ENCODE data around the gene PCDH9. TPM values are rescaled to one million over a fixed set of nuclear protein-coding genes. Genes with fewer than 3 reads are reported as not detected.

The PCDH9 gene
- total and polyA plus RNA-seq, 11 donors: 3.0 to 39.6 (median 21.6) TPM

GRCh38 chr13:67186995-67187569 lies 43.1 kb downstream of the PCDH9 start:
- intact Hi-C loops (cut with DNase I): no loop called here
- H3K4me1 ChIP-seq: peaks cover 0 to 6% (median 0%) of the 10 kb centered on the region in 12 donors
- H3K27me3 ChIP-seq: no peaks in the 10 kb centered on the region
- no peaks in the 10 kb centered on the region for H3K9me3 ChIP-seq
- H3K36me3 ChIP-seq: no peaks in the 10 kb centered on the region
- WGBS, 4 donors: 65 to 81% (median 76%) methylated on average over 6 of the region's 6 CpGs
- no peak overlapping the region for H3K27ac ChIP-seq
- H3K4me3 ChIP-seq: no peak overlapping the region
- no peak for ATAC-seq
- no peak for DNase-seq
- no peak for TF ChIP-seq POLR2A (IDR thresholded peaks at IDR 0.05)

GRCh38 chr13:67184247-67184646 lies 45.9 kb downstream of the PCDH9 start:
- no peaks in the 10 kb centered on the region for H3K9me3 ChIP-seq
- WGBS, 4 donors: 94 to 97% (median 95%) methylated on average over 7 of the region's 7 CpGs
- H3K36me3 ChIP-seq: no peaks in the 10 kb centered on the region
- H3K27me3 ChIP-seq: no peaks in the 10 kb centered on the region
- H3K4me3 ChIP-seq: no peak overlapping the region
- peaks cover 0 to 6% (median 0%) of the 10 kb centered on the region in 12 donors for H3K4me1 ChIP-seq
- DNase-seq (no peak), ATAC-seq (no peak)
- TF ChIP-seq, protein P1, sequence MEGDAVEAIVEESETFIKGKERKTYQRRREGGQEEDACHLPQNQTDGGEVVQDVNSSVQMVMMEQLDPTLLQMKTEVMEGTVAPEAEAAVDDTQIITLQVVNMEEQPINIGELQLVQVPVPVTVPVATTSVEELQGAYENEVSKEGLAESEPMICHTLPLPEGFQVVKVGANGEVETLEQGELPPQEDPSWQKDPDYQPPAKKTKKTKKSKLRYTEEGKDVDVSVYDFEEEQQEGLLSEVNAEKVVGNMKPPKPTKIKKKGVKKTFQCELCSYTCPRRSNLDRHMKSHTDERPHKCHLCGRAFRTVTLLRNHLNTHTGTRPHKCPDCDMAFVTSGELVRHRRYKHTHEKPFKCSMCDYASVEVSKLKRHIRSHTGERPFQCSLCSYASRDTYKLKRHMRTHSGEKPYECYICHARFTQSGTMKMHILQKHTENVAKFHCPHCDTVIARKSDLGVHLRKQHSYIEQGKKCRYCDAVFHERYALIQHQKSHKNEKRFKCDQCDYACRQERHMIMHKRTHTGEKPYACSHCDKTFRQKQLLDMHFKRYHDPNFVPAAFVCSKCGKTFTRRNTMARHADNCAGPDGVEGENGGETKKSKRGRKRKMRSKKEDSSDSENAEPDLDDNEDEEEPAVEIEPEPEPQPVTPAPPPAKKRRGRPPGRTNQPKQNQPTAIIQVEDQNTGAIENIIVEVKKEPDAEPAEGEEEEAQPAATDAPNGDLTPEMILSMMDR (IDR thresholded peaks at IDR 0.05): no peak
- TF ChIP-seq POLR2A (IDR thresholded peaks at IDR 0.05): no peak
- intact Hi-C loops (cut with DNase I): no loop called here
- no peak overlapping the region for H3K27ac ChIP-seq

GRCh38 chr13:67183151-67183550 lies 47.0 kb downstream of the PCDH9 start:
- intact Hi-C loops (cut with DNase I): no loop called here
- H3K9me3 ChIP-seq: no peaks in the 10 kb centered on the region
- DNase-seq (no peak), ATAC-seq (no peak)
- no peaks in the 10 kb centered on the region for H3K27me3 ChIP-seq
- no peaks in the 10 kb centered on the region for H3K36me3 ChIP-seq
- peaks cover 0 to 6% (median 0%) of the 10 kb centered on the region in 12 donors for H3K4me1 ChIP-seq
- TF ChIP-seq, protein P1 (IDR thresholded peaks at IDR 0.05): no peak
- no peak for TF ChIP-seq POLR2A (IDR thresholded peaks at IDR 0.05)
- WGBS, 4 donors: 50 to 68% (median 62%) methylated on average over 1 of the region's 1 CpG
- H3K4me3 ChIP-seq: no peak overlapping the region
- H3K27ac ChIP-seq: no peak overlapping the region

GRCh38 chr13:67175836-67176459 lies 54.2 kb downstream of the PCDH9 start:
- 94 to 98% (median 95%) methylated on average over 2 of the region's 2 CpGs for WGBS, 4 donors
- no peaks in the 10 kb centered on the region for H3K36me3 ChIP-seq
- intact Hi-C loops (cut with DNase I): no loop called here
- TF ChIP-seq, protein P1 (IDR thresholded peaks at IDR 0.05): no peak
- TF ChIP-seq POLR2A (IDR thresholded peaks at IDR 0.05): no peak
- H3K27me3 ChIP-seq: no peaks in the 10 kb centered on the region
- H3K4me3 ChIP-seq: no peak overlapping the region
- H3K4me1 ChIP-seq: peaks cover 0 to 6% (median 0%) of the 10 kb centered on the region in 12 donors
- DNase-seq: no peak
- no peaks in the 10 kb centered on the region for H3K9me3 ChIP-seq
- ATAC-seq: no peak
- H3K27ac ChIP-seq: no peak overlapping the region

All from heart left ventricle (tissue), 16 donors.